Hepatic stellate cell (primary cell): ENCODE measurements around the gene NANOS1.

Experiments
- DNase-seq: peaks from one replicate; pipeline ENCODE4 v3.0.0; 2011; ENCODE audit warnings: low spot score

Gene NANOS1

GRCh38 chr10:119029613-119030420 lies at the start of gene NANOS1:
TSS of gene NANOS1 (plus strand) at chr10:119029714. CDS start at chr10:119029802, 88 bp downstream.
- no peak for DNase-seq

GRCh38 chr10:118980135-118980865 lies 49.2 kb upstream of the NANOS1 start:
- DNase-seq, result no peak

GRCh38 chr10:118980870-118981269 lies 48.6 kb upstream of the NANOS1 start:
- DNase-seq, result no peak

GRCh38 chr10:118981946-118982345 lies 47.6 kb upstream of the NANOS1 start:
- no peak for DNase-seq

- no peak for DNase-seq
Measured at GRCh38 chr10:118982366-118982765, 47.1 kb upstream of the NANOS1 start.

GRCh38 chr10:118983263-118983662 lies 46.3 kb upstream of the NANOS1 start:
- no peak for DNase-seq

- DNase-seq, result no peak
Measured at GRCh38 chr10:118985576-118985975, 43.9 kb upstream of the NANOS1 start.

- no peak for DNase-seq
Measured at GRCh38 chr10:118986815-118987790, 42.4 kb upstream of the NANOS1 start.

- DNase-seq, result no peak
Measured at GRCh38 chr10:118990326-118990725, 39.2 kb upstream of the NANOS1 start.

- DNase-seq, result no peak
Measured at GRCh38 chr10:118992496-118992895, 37.0 kb upstream of the NANOS1 start.

- DNase-seq, result no peak
Measured at GRCh38 chr10:118993214-118993613, 36.3 kb upstream of the NANOS1 start.

GRCh38 chr10:118994321-118994720 lies 35.2 kb upstream of the NANOS1 start:
- no peak for DNase-seq

- DNase-seq, result no peak
Measured at GRCh38 chr10:118995739-118996138, 33.8 kb upstream of the NANOS1 start.

GRCh38 chr10:118997379-118997778 lies 32.1 kb upstream of the NANOS1 start:
- DNase-seq, result no peak

GRCh38 chr10:118998183-118998582 lies 31.3 kb upstream of the NANOS1 start:
- DNase-seq, result no peak

GRCh38 chr10:119001717-119002500 lies 27.6 kb upstream of the NANOS1 start:
- no peak for DNase-seq

GRCh38 chr10:119003572-119004289 lies 25.8 kb upstream of the NANOS1 start:
- DNase-seq, result no peak

GRCh38 chr10:119005362-119006043 lies 24.0 kb upstream of the NANOS1 start:
- DNase-seq, result no peak

GRCh38 chr10:119006451-119007210 lies 22.9 kb upstream of the NANOS1 start:
- DNase-seq, result peak; percentile 84
